Mucosa of descending colon (tissue), 3 donors: ENCODE data around the gene GTF3C1. TPM values are rescaled to one million over a fixed set of nuclear protein-coding genes. Genes with fewer than 3 reads are reported as not detected.
A peak's percentile ranks its signal among the peaks of the same experiment; 100 is the strongest.

ENCODE experiments used
- ATAC-seq: fragments of 200-7000 bp; cut with Tn5 transposase; one replicate; pipeline ENCODE4 v1.9.1; 2020; ENCODE audit warnings: mild to moderate bottlenecking, moderate library complexity
- DNase-seq, 3 donors: peaks; one replicate each; pipeline ENCODE4 v3.0.0-alpha.2; 2020
- H3K36me3 ChIP-seq: fragments of 200-600 bp; one replicate; pipeline ENCODE4 v1.8.0; 2021; ENCODE audit warnings: low read depth, mild to moderate bottlenecking
- H3K4me1 ChIP-seq: fragments of 200-600 bp; one replicate; pipeline ENCODE4 v1.8.0; 2021; ENCODE audit warnings: low read depth, mild to moderate bottlenecking
- H3K4me3 ChIP-seq: fragments of 200-600 bp; one replicate; pipeline ENCODE4 v1.8.0; 2021; ENCODE audit warnings: mild to moderate bottlenecking
- H3K9me3 ChIP-seq: fragments of 200-600 bp; one replicate; pipeline ENCODE4 v1.8.0; 2021; ENCODE audit warnings: mild to moderate bottlenecking
- CTCF ChIP-seq: fragments of 200-600 bp; IDR thresholded peaks from one replicate; pipeline ENCODE4 v1.8.0; 2022; ENCODE audit warnings: antibody characterized with exemption, mild to moderate bottlenecking
- intact Hi-C, 2 donors: fragments of 100-400 bp; cut with DNase I in 1 of 2; cut with micrococcal nuclease in 1 of 2; formaldehyde crosslinking; loops; one replicate each; pipeline versions ENCODE4 v1.11.0 to v1.11.1; 2022; cut with DNase I, micrococcal nuclease
- total RNA-seq, 3 donors: library from RNA; stranded (reverse); fragmentation: NEBNext Ultra II Directional in 2 of 3; extraction: Animal tissue kit (Norgen Biotek cat#: 25700) in 2 of 3; gene quantifications; one replicate each; pipeline versions ENCODE4 v1.2.1 to v1.2.4, GENCODE V29; 2021 to 2023
- donor health status: DM: no; HTN: no; CAD: no; lungs with moderate emphysema.
- donor health status: DM: no; HTN: no; CAD: no.
- donor health status: DM: no; HTN: yes; CAD: no.

GTF3C1 gene
- total RNA-seq, 3 donors from 2014 or later: 47.0 to 58.5 (median 47.7) TPM

- ATAC-seq: no peak
- Histone ChIP-seq H3K9me3 (no peaks in the 10 kb centered on the region), H3K4me1 (no peaks in the 10 kb centered on the region), H3K4me3 (no peak overlapping the region), H3K36me3 (peaks cover 12% of the 10 kb centered on the region)
- intact Hi-C loops: no loop called here
- no peak for DNase-seq
- TF ChIP-seq CTCF: no peak
These were observed 19.8 kb downstream of the GTF3C1 start for GRCh38 chr16:27529962-27530361.

GRCh38 chr16:27528294-27528693 is 21.4 kb downstream of the GTF3C1 start:
- intact Hi-C loops: no loop called here

GRCh38 chr16:27526180-27526579 is 23.5 kb downstream of the GTF3C1 start:
- Histone ChIP-seq H3K36me3 (peaks cover 9% of the 10 kb centered on the region), H3K4me3 (no peak overlapping the region), H3K4me1 (no peaks in the 10 kb centered on the region), H3K9me3 (no peaks in the 10 kb centered on the region)
- TF ChIP-seq CTCF: no peak
- intact Hi-C loops: no loop called here
- DNase-seq: no peak
- no peak for ATAC-seq

More at GRCh38 chr16:27528294-27528693, 21.4 kb downstream of the GTF3C1 start:
- Histone ChIP-seq H3K4me3 (no peak overlapping the region), H3K4me1 (no peaks in the 10 kb centered on the region), H3K36me3 (peaks cover 12% of the 10 kb centered on the region), H3K9me3 (no peaks in the 10 kb centered on the region)
- ATAC-seq (no peak), DNase-seq (no peak)
- TF ChIP-seq CTCF: no peak

GRCh38 chr16:27522173-27522707 is 27.5 kb downstream of the GTF3C1 start:
- no peak overlapping the region for H3K4me3 ChIP-seq
- ATAC-seq (no peak), DNase-seq (no peak)
- intact Hi-C loops: no loop called here
- TF ChIP-seq CTCF: no peak
- H3K4me1 ChIP-seq: no peaks in the 10 kb centered on the region
- no peaks in the 10 kb centered on the region for H3K36me3 ChIP-seq
- no peaks in the 10 kb centered on the region for H3K9me3 ChIP-seq

GRCh38 chr16:27520982-27521673 is 28.6 kb downstream of the GTF3C1 start:
- intact Hi-C loops: no loop called here
- no peaks in the 10 kb centered on the region for H3K36me3 ChIP-seq
- H3K4me3 ChIP-seq: no peak overlapping the region
- peak; percentile 11 for ATAC-seq
- H3K4me1 ChIP-seq: no peaks in the 10 kb centered on the region
- no peak for TF ChIP-seq CTCF
- DNase-seq: no peak
- H3K9me3 ChIP-seq: no peaks in the 10 kb centered on the region
